Stimulated activated CD4-positive, alpha-beta T cell treated with anti-CD3 and anti-CD28 coated beads, Interleukin-1b, Interleukin-23, amount 100 ng/mL, for 48 hours (primary cell): ENCODE data around the gene MAN1A1.

ENCODE experiments used
- DNase-seq: peaks from one replicate; pipeline ENCODE4 v3.0.0-alpha.2; 2020

The MAN1A1 gene

DNA sequence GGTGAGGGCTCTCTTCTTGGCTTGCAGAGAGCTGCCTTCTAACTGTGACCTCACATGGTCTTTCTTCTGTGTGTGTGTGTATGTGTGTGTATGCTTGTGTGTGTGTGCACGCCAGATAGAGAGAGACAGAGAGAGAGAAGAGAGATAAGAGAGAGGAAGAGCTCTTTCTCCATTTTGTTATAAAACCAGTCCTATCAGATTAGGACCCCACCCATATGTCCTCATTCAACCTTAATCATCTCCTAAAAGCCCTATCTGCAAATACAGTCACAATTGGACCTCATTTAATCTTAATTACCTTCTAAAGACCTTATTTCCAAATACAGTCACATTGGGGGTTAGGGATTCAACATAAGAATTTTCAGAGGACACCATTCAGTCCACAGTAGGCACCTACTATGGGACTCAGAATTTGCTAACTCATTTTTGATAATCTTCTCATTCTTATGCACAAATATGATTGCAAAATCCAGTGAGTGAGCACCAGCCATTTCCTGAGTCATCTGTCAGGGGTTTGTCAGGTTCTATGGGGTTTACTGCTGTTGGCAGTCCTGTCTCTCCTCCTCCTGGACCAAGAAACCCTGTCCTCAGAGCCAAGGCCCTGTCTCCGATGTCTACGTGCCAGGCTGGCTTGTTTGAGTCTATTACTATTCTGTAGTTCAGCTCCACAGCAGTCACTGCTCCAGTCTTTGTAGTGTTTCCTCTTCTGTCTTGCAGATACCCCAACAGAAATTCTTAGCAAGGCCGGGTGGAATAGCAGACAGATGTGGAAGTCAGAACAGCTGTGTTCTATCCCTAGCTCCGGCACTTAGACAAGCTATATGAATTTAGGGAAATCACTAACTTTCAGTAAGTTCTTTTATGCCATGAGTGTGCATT lies 212.1 kb downstream of the MAN1A1 start:
- DNase-seq = no peak

DNA sequence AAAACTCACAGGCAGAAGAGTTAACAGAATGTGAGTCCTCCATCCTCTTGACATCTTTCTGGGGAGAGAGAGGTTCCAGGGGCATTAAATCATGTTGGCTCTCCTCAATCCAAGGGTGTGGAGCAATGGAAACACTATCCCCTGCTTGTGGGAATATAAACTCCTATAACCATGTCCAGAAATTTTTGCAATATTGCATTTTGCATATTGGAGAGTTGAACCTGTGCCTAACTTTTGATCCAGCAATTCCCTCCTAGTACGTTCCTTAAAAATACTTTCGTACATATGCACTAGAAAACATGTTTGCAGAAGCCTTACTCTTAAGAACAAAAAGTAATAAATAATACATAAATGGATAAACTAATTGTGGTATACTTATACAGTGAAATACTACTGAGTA lies 214.8 kb downstream of the MAN1A1 start:
- DNase-seq = no peak

GRCh38 chr6:119133400-119133799 lies 216.2 kb downstream of the MAN1A1 start:
- DNase-seq = no peak

DNA sequence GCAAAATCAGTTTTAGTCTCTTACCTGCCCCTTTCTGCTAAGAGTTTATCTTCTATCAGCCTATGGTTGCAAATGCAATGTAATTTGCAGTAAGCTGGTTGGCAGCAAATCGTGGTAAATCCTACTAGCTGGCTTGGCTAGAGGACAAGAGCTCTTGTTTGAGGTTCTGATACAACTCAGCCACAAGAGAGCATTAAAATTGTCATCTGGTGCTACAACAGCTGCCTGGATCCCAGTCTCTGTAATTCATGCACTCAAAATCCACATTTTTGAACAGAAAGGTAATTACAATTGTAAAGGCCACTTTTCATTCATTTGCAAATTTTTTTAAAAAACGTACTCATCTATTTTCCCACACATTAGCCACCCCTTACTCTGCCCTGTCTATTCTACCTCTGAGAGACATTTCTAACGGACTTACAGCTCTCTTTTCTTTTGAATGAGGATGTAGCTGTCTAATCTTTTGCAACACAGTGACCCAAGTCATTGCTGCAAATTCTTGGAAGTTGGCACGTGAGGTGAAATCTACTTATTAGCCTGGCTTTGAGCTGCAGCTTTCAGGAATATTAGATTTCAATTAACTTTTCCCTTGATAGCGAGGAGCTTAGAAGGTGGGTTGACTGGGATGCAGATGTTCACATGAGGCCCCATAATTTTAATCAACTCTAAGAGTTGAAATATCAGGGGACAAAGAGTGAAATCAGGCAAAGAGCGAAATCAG lies 217.1 kb downstream of the MAN1A1 start:
- no peak for DNase-seq

GRCh38 chr6:119129968-119130484 lies 219.5 kb downstream of the MAN1A1 start:
- DNase-seq = no peak

DNA sequence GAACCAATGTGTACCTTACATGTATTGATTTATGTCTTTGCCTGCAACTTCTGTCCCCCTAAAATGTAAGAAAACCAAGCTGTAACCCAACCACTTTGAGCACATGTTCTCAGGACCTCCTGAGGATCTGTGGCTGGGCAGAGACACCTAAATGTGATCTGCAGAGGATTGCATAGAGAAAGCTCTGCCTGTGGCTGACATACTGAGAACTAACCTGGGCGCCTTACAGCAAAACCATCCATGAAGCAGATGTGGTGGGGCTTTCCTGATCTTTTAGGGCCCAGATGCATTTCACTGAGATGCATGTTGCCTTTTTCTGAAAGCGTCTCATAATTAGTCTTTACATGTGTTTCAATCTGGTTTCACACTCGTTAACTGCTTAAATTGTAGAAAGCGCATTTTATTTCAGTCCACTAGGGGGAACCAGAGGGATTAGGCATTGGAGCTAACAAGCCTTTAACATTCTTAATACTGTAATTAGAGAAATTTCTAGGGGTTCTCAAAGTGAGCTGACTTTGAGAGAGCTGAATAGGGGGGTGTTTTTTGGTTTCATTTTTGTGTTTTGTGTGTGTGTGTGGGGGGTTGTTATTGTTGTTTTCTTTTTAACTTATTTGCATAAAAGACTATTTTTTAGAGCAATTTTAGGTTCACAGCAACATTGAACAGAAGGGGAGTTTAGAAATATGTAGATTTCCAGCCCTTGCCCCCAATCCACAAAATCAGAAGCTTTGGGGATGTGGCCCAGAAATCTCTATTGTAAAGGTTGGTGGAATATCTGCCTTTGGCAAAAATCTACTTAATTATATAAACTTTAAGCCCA lies 220.2 kb downstream of the MAN1A1 start:
- no peak for DNase-seq

DNA sequence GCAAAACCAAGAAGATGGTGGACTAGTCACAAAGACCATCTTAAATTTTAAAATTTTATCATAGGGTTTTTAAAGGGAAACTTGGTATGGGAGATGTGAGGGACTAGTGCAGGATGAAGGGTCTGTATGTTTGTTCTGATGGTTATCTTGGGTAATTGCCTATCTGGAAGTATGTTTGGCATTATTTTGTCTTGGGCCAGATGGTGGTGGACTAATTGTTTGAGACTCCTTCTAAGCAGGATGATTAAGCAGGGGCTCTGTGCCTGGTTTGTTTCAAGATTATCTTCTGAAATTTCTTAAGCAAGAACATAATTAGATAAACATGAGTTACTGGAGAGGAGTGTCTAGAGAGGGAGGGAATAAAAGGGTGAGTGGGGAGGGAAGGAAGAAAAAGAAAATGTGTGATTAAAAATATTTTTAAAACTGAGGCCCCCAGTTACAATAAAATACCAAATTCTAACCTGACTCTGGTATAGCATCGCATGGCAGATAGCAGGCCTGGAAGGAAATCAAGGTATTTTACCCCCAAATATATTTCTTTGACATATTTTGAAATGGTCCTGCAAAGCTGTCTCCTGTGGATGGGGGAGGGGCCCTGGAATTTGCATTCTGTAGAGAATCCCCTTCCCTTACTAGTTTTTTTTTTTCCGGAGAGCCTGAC lies 221.2 kb downstream of the MAN1A1 start:
- DNase-seq = no peak

GRCh38 chr6:119127627-119128026 lies 221.9 kb downstream of the MAN1A1 start:
- no peak for DNase-seq
